Choroid plexus epithelial cell (primary cell): Measurements from ENCODE around the gene HCK.
"Not testable (repeated sequence)": the region's sequence is repeated elsewhere in the genome, so short reads cannot be mapped to it uniquely, and the experiment has no call there.

Source experiments
- DNase-seq: peaks from one replicate; pipeline ENCODE4 v3.0.0-alpha.2; 2010; ENCODE audit warnings: low read depth
- H3K4me3 ChIP-seq: 2 replicates; pipeline ENCODE4 v1.5.1; 2011; ENCODE audit warnings: low read depth, mild to moderate bottlenecking, control low read depth, low read length, moderate library complexity
- TF ChIP-seq, protein P1 (sequence below): conservative IDR thresholded peaks from 2 replicates; pipeline ENCODE4 v1.5.1; 2011; ENCODE audit warnings: low read depth, mild to moderate bottlenecking, control low read depth, inconsistent platforms, low read length, moderate library complexity

The HCK gene

DNA sequence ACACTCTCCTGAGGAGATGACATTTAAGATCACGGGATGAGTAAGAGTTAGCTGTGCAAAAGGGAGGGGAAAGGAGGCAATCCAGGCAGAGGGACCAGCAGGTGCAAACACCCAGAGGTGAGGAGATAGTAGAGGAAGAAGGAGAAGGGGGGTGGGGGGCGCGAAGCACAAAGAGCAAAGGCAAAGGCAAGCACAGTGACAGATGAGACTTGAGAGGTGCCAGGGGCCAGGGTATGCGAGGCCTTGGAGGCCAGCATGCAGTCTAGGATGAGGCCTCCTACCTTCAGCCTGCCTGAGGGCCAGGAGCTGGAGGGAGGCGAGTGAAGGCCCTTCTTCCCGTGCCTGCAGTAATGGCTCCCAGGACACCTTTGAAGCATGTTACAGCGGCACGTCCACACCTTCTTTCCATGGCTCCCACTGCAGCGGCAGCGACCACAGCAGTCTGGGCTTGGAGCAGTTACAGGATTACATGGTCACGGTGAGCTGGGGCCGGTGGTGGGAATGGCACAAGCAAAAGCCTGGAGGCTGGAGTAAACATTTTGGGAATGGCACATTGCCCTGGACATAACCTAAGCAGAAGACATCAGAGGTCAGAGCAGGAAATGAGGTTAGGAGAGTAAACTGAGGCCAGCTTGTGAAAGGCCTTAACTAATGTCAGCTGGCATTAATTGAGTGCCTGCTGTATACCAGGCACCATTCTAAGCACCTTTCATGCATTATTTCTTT is 23.2 kb upstream of the HCK start:
- TF ChIP-seq, protein P1, sequence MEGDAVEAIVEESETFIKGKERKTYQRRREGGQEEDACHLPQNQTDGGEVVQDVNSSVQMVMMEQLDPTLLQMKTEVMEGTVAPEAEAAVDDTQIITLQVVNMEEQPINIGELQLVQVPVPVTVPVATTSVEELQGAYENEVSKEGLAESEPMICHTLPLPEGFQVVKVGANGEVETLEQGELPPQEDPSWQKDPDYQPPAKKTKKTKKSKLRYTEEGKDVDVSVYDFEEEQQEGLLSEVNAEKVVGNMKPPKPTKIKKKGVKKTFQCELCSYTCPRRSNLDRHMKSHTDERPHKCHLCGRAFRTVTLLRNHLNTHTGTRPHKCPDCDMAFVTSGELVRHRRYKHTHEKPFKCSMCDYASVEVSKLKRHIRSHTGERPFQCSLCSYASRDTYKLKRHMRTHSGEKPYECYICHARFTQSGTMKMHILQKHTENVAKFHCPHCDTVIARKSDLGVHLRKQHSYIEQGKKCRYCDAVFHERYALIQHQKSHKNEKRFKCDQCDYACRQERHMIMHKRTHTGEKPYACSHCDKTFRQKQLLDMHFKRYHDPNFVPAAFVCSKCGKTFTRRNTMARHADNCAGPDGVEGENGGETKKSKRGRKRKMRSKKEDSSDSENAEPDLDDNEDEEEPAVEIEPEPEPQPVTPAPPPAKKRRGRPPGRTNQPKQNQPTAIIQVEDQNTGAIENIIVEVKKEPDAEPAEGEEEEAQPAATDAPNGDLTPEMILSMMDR, result no peak
- peak; percentile 20 for DNase-seq

DNA sequence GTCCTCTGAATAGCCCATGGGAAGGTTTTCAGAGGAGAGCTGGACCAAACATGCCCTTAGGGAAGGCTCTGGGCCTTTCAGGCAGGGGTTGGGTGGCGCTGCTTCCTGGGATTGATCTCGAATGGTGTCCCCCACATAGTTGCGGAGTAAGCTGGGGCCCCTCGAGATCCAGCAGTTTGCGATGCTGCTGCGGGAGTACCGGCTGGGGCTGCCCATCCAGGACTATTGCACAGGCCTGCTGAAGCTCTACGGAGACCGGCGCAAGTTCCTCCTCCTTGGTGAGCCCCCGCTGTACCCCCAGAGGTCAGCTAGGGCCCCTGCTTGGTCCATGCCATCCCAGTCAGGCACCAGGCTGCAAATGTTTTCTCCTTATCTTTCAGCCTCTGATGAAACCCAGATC is 22.5 kb upstream of the HCK start:
- no peak for DNase-seq
- no peak overlapping the region for H3K4me3 ChIP-seq
- TF ChIP-seq, protein P1, result no peak

More for the DNA sequence above, 23.2 kb upstream of the HCK start:
- no peak overlapping the region for H3K4me3 ChIP-seq

DNA sequence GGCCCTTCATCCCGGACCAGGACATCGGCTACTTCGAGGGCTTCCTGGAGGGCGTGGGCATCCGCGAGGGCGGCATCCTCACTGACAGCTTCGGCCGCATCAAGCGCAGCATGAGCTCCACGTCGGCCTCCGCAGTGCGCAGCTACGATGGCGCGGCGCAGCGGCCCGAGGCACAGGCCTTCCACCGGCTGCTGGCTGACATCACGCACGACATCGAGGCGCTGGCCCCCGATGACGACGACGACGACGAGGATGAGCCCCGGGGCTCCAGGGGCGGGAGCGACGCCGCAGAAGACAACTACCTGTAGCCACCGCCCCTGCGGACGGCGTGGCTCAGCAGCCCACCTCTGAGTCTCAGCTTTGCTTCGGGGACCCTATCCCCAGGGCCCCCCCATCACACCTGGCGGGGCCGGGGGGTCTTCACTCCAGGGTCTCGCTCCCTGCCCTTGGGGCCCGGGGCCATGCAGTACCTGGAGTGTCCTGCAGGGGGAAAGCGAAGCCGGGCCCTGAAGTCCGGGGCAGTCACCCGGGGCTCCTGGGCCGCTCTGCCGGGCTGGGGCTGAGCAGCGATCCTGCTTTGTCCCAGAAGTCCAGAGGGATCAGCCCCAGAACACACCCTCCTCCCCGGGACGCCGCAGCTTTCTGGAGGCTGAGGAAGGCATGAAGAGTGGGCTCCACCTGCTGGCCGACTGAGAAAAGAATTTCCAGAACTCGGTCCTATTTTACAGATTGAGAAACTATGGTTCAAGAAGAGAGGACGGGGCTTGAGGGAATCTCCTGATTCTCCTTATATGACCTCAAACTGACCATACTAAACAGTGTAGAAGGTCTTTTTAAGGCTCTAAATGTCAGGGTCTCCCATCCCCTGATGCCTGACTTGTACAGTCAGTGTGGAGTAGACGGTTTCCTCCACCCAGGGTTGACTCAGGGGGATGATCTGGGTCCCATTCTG is 20.8 kb upstream of the HCK start:
- peak overlapping the region; percentile 32 for H3K4me3 ChIP-seq
- TF ChIP-seq, protein P1, result peak; percentile 84
- DNase-seq, result peak; percentile 71

DNA sequence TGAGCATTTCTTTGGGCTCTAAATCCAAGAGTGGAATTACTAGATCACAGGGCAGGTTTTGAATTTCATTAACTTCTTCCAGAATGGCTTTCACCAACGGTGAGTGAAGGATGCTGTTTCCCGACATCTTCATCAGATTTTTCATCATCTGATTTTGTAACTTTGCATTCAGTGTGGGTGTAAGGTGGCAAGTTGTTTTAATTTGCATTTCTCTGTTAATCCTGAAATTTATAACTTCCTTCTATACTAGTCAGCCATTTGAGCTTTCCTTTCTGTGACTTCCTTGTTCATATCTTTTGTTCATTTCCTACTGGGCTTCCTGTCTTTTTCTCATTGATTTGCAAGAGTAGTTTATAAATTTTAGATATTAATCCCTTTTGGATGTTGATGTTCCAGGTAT is 18.7 kb upstream of the HCK start:
- H3K4me3 ChIP-seq, result no peak overlapping the region
- TF ChIP-seq, protein P1, result no peak
- DNase-seq, result no peak

DNA sequence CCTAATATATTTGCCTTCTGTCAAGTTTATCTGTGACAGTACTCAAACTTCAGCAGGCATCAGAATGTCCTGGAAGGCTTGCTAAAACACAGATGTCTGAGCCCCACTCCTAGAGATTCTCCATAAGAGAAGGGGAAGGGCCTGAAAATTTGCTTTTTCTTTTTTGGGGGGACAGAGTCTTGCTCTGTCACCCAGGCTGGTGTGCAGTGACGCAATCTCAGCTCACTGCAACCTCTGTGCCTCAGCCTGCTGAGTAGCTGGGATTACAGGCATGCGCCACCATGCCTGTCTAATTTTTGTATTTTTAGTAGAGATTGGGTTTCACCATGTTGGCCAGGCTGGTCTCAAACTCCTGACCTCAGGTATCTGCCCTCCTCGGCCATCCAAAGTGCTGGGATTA is 18.3 kb upstream of the HCK start:
- not testable (repeated sequence) for DNase-seq, H3K4me3 ChIP-seq

DNA sequence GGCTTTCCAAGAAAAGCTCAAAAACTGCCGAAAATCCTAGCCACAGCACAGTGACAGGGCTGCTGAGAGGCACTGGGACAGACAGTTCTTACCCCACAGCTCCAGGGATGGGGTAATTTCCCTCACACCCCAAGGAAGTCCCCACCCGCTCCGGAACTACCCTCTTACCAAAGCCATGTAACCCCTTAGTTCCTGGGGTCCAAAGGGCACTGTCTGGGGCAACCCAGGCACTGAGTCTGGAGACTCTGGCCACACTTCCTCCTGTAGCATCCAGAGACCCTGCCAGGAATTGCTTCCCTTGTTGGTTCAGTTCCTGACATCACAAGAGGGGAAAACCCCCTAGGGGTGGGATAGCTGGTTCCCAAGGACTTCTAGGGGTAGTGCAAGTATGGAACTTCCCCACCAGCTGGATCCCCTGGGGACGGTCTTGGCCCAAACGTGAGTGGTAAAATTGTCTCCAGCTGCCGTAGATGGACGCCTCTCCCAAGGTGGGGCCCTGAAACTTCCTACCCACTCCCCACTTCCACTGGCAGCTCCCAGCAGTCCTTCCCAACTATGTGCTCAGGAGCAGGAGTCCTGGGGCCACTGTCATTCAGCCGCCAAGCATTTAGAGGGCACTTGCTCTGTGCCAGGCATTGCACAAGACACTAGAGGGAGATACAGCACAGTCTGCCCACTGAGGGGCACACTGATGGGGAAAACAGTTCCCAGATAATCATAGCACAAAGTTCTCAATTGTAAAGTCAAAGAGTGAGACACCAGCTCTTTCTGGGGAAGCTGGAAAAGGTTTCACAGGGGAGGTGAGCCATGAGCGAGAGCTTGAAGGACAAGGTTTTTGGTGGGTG is 17.2 kb upstream of the HCK start:
- TF ChIP-seq, protein P1, result peak; percentile 30
- DNase-seq, result no peak
- H3K4me3 ChIP-seq, result no peak overlapping the region

DNA sequence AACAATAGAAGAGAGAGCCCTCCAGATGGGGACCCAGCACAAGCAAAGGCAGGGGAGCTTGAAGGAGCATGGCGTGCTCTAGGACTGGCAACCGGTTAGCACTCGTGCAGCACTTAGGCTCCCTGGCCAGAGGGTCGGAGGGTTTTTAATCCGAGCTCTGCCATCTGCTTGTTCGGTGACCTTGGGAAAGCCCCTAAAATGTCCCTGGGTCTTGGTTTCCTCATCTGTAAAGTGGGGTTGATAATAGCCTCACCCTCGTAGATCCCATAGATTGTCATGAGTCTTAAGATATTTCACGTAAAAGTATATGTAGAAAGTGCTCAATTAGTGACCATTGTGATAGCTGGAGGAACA is 16.6 kb upstream of the HCK start:
- TF ChIP-seq, protein P1, result no peak
- H3K4me3 ChIP-seq, result no peak overlapping the region
- no peak for DNase-seq
